ENCODE measurements around the gene SLC35B2.

SLC35B2 gene

DNA sequence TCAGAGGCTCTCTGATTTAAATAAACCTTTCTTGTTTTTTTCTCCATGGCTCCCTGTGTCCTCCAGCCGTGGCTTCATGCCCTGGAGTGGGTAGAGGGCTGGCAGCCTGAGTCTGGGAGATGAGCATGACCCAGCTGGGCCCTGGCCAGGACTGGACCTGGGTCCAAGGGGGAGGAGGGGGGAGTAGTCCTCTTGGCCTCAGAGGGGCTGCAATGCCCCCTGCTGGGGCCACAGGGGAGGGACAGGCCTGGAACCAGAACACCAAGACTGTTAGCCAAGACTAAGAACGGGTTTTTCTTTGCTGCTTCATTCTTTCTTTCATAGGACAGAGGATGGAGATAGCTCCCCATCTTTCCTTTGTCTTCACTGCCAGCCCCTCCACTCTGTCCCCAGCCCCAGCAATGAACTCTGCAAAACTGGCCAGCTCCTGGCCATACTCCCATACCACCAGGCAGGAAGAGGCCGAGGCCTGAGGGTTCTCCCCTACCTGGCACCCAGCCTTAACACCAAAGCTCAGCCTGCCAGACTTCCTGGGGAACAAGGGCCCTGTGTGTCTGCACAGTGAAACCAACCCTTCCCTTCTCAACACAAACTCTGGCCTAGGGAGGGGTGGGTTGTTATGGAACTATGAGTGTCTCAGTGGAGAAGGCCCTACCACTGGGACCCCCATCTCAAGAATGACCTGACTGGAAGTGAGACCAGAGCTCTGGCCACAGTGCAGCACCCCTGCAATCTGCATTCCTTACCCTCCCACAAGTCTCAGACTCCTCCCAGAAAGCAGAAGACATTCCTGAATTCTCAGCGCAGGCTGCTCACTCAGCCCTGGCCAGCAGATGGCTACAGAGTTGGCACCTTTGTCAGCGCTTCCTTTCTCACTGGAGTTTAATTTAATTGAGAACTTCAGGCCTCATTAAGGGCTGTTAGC is 23.0 kb downstream of the SLC35B2 start:
- Histone ChIP-seq H3K4me1 (ENCODE audit: control insufficient read depth, insufficient read depth, low read length) (peaks cover 4% of the 10 kb centered on the region; the same call in 1 of the 2 replicates), H3K9me3 (ENCODE audit: control insufficient read depth, insufficient read depth, low read depth, low read length) (no peaks in the 10 kb centered on the region), H3K36me3 (ENCODE audit: control insufficient read depth in 2 of 2, insufficient read depth in 1 of 2, low read length in 2 of 2) (peaks cover 5 to 63% of the 10 kb centered on the region in 2 experiments; a peak in 2 of 3 replicates), H3K27ac (ENCODE audit: extremely low read depth, low read depth, low read length) (no peak overlapping the region), H3K4me3 (ENCODE audit: low read depth, low read length) (no peak overlapping the region)
- CTCF ChIA-PET, result interaction anchor here (0.6 to 7.8 kb wide), 46 partner anchors 8 to 643 kb away, joined by 3 to 148 read pairs (median 4); partner anchors contain the start of genes AARS2, HSP90AB1, SLC29A1 and SLC35B2
- POLR2A ChIA-PET, result interaction anchor here (0.5 to 4.0 kb wide), 6 partner anchors 10 to 259 kb away, joined by 3 to 21 read pairs (median 4); partner anchors contain the start of genes HSP90AB1, SLC29A1 and SLC35B2
- TF ChIP-seq ZNF18 (tag by site-specific recombination; IDR thresholded peaks at IDR 0.05) (no peak), ZNF169 (tag by site-specific recombination; IDR thresholded peaks at IDR 0.05) (no peak), BCL11A (tag by site-specific recombination; IDR thresholded peaks at IDR 0.05; ENCODE audit: low read depth) (no peak), ZNF302 (tag by site-specific recombination; IDR thresholded peaks at IDR 0.05; ENCODE audit: low read depth) (no peak), ZNF138 (tag by site-specific recombination; IDR thresholded peaks at IDR 0.05; ENCODE audit: borderline replicate concordance) (no peak), ZNF658 (tag by site-specific recombination; IDR thresholded peaks at IDR 0.05) (no peak), IKZF3 (tag by site-specific recombination; IDR thresholded peaks at IDR 0.05) (no peak), ZNF561 (tag by site-specific recombination; IDR thresholded peaks at IDR 0.05; ENCODE audit: borderline replicate concordance) (no peak), ZNF416 (tag by site-specific recombination; IDR thresholded peaks at IDR 0.05) (no peak), HOXD13 (CRISPR knock-in tag; IDR thresholded peaks at IDR 0.05; ENCODE audit: borderline replicate concordance) (no peak), ZNF544 (tag by site-specific recombination; IDR thresholded peaks at IDR 0.05) (no peak), ZSCAN16 (tag by site-specific recombination; IDR thresholded peaks at IDR 0.05) (no peak), ZNF837 (tag by site-specific recombination; IDR thresholded peaks at IDR 0.05) (no peak), ZNF624 (tag by site-specific recombination; IDR thresholded peaks at IDR 0.05) (no peak), ZNF239 (tag by site-specific recombination; IDR thresholded peaks at IDR 0.05) (no peak), ZBTB17 (tag by site-specific recombination; IDR thresholded peaks at IDR 0.05) (peak; percentile 58), ZBTB44 (tag by site-specific recombination; IDR thresholded peaks at IDR 0.05) (no peak), ZNF24 (tag by site-specific recombination; IDR thresholded peaks at IDR 0.05) (no peak), ZBTB20 (tag by site-specific recombination; IDR thresholded peaks at IDR 0.05) (peak; percentile 93), ZNF433 (tag by site-specific recombination; IDR thresholded peaks at IDR 0.05; ENCODE audit: low read depth) (no peak), ZNF324 (tag by site-specific recombination; IDR thresholded peaks at IDR 0.05) (no peak), YY2 (tag by site-specific recombination; IDR thresholded peaks at IDR 0.05) (no peak), ZEB2 (tag by site-specific recombination; IDR thresholded peaks at IDR 0.05) (no peak), ZNF473 (tag by site-specific recombination; IDR thresholded peaks at IDR 0.05) (no peak), ZNF184 (tag by site-specific recombination; IDR thresholded peaks at IDR 0.05) (no peak), ZNF654 (tag by site-specific recombination; IDR thresholded peaks at IDR 0.05; ENCODE audit: low read depth) (peak; percentile 70), KLF7 (tag by site-specific recombination; IDR thresholded peaks at IDR 0.05; ENCODE audit: borderline replicate concordance) (no peak), ZBTB8A (tag by site-specific recombination; IDR thresholded peaks at IDR 0.05) (no peak), ZNF585B (tag by site-specific recombination; IDR thresholded peaks at IDR 0.05) (no peak), SCRT1 (tag by site-specific recombination; IDR thresholded peaks at IDR 0.05; ENCODE audit: borderline replicate concordance) (no peak), ZNF610 (tag by site-specific recombination; IDR thresholded peaks at IDR 0.05; ENCODE audit: borderline replicate concordance) (no peak), ZNF529 (tag by site-specific recombination; IDR thresholded peaks at IDR 0.05; ENCODE audit: insufficient replicate concordance) (no peak)
- TF ChIP-seq, protein P1, sequence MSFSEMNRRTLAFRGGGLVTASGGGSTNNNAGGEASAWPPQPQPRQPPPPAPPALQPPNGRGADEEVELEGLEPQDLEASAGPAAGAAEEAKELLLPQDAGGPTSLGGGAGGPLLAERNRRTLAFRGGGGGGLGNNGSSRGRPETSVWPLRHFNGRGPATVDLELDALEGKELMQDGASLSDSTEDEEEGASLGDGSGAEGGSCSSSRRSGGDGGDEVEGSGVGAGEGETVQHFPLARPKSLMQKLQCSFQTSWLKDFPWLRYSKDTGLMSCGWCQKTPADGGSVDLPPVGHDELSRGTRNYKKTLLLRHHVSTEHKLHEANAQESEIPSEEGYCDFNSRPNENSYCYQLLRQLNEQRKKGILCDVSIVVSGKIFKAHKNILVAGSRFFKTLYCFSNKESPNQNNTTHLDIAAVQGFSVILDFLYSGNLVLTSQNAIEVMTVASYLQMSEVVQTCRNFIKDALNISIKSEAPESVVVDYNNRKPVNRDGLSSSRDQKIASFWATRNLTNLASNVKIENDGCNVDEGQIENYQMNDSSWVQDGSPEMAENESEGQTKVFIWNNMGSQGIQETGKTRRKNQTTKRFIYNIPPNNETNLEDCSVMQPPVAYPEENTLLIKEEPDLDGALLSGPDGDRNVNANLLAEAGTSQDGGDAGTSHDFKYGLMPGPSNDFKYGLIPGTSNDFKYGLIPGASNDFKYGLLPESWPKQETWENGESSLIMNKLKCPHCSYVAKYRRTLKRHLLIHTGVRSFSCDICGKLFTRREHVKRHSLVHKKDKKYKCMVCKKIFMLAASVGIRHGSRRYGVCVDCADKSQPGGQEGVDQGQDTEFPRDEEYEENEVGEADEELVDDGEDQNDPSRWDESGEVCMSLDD (tag by site-specific recombination; IDR thresholded peaks at IDR 0.05), result no peak

Measured in HEK293 (cell line).